IPS-NIHi7 (cell line): ENCODE data around the gene KLHL10.

ENCODE experiments used
- DNase-seq: peaks from one replicate; pipeline ENCODE4 v3.0.0; 2012; ENCODE audit warnings: mixed read lengths; ENCODE audit errors: extremely low spot score

Gene KLHL10

DNA sequence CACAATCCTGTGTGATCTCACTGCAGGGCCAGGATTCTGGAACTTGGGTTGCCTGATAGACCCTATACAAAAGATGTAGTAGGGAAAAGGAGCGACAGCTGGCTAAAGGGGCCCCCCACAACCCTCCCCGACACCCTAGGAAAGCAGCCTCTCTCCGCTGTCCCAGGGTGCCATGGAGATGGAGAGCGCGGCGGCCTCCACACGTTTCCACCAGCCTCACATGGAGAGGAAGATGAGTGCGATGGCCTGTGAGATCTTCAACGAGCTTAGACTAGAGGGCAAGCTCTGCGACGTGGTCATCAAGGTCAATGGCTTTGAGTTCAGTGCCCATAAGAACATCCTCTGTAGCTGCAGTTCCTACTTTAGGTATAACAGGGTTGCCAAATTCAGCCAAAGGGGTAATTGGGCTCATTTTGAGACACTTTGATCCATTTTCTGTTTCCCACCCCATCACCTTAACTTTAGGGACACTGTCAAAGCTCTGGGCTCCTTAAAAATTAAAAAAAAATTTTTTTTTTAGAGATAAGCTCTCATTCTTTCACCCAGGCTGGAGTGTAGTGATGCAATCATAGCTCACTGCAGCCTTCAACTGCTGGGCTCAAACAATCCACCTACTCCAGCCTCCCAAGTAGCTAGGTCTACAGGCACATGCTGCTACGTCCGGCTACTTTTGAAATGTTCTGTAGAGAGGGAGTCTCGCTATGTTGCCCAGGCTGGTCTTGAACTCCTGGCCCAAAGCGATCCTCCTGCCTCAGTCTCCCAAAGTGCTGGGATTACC lies at the start of gene KLHL10:
TSS of gene KLHL10 (plus strand) at position 65 of the 778 bp plus-strand sequence. CDS start at position 173, 108 bp downstream.
- no peak for DNase-seq

- DNase-seq, result no peak
These were observed 44.5 kb upstream of the KLHL10 start for GRCh38 chr17:41792845-41793783.

- DNase-seq, result peak; percentile 67
These were observed 43.7 kb upstream of the KLHL10 start for GRCh38 chr17:41793784-41794539.

DNA sequence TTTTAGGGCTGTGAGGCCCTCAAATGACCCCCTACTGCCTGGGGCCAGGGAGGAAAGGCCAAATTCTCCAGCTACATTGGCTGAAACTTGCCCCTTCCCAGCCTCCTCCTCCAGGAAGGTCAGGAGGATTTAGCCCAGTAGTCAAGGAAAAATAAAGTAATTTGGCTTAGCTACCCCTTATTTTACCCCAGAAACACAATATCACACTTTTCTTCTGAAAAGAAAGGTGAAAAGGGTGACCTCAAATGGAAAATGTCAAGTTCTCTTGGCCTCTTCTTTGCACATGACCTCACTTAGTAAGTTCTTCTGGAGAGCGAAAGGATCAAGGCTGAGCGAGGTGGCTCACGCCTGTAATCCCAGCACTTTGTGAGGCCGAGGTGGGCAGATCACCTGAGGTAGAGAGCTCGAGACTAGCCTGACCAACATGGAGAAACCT lies 43.1 kb upstream of the KLHL10 start:
- no peak for DNase-seq

GRCh38 chr17:41796121-41796895 lies 41.3 kb upstream of the KLHL10 start:
- DNase-seq, result no peak

- no peak for DNase-seq
These were observed 40.2 kb upstream of the KLHL10 start for GRCh38 chr17:41797377-41797776.

DNA sequence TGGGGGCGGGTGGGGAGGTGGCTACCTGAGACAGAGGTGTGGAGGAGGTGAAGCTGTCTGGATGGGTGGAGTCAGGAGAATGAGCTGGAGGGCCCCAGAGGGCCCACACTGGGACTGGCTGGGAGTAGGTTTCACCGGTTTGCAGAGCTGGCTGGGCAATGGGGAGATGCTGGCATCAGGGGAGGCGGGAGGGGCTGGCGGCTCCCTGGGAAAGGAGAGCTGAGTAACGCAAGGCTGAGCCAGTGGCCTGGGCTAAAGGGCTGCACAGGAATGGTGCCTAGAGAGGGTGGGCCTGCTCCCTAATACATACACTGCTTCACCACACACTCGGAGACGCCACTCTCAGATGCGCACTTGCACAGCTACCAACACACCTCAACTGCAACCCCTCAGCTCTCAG lies 38.3 kb upstream of the KLHL10 start:
- DNase-seq, result no peak

GRCh38 chr17:41800601-41801373 lies 36.8 kb upstream of the KLHL10 start:
- peak; percentile 83 for DNase-seq

DNA sequence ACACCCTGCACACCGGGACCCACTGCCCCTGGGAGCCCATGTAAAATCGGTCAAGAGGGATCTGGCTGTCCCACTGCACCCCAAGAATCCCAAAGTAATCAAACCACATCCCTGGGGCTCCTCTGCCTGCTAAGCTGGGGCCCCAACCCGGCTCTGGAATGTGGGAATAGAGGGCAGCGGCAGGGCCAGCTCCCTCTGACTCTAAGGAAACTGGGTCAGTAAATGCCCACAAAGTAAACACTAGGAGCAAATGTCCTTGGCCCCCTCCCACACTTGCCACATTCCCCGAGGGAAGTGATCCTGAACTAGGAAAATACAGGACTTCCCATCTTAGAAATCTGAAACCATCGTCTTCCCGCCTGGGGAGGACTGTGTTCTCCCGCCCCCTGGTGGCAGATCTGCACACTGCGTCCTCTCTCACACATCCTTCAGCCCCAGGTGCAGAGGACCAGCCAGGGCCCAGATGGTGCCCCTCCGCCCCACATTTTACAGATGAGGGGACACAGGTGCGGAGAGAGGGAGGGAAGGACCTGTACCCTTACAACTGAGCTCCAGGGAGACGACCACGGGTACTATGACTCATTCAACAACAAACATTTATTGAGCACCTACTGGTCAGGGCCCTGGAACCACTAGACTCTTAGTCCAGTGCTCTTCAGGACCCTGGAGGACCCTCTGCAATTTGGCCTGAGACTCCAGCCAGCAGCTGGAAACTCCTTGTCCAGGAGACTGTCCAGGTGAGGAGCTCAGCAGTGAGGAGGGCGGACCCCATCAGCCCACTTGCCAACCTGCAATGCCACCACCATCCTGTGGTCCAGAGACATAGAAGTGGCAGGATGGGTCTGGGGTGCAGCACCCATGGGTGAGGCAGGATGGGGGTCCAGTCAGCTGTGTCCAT lies 36.0 kb upstream of the KLHL10 start:
- peak; percentile 79 for DNase-seq

DNA sequence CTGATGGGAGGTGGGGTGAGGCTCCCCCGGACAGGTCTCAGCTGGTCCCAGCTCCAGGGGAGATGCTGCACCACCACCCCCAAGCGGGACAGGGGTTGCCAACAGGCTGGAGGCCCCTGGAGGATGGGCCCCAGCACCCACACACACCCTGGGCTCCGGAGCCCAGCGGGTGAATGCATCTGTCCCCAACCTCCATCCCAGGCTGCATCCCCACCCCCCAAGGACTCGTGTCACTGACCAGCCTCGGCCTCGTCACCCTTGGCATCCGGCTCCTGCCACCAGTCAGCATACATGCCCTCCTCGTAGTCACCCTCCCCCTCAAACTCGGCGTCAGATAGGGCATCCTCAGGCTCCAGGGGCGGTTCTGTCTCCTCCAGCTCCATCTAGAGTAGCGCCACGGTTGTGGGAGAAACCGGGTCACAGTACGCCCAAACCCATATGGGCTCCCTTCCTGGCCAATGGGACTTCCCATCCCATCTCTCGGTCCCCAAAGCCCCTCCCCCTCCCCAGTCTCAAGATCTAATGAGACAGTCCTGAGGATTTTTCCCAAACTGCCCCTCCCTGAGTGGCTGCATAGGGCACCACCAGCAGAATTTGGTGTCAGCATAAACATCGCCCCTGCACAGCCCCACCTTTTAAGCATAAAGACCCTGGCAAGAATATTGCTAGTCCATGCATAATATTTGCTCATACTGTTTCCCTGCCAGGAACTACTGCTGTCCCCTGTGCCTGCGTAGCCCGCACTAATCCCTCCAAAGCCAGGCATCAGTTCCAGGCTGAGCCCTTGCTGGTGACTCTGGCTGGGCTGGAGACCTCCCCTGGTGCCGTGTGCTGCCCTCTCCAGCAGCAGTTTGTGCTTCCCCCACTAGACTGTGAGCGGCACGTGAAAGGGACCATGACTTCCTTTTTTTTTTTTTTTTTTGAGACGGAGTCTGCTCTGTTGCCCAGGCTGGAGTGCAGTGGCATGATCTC lies 34.3 kb upstream of the KLHL10 start:
- DNase-seq, result no peak

GRCh38 chr17:41806685-41807445 lies 30.8 kb upstream of the KLHL10 start:
- no peak for DNase-seq

DNA sequence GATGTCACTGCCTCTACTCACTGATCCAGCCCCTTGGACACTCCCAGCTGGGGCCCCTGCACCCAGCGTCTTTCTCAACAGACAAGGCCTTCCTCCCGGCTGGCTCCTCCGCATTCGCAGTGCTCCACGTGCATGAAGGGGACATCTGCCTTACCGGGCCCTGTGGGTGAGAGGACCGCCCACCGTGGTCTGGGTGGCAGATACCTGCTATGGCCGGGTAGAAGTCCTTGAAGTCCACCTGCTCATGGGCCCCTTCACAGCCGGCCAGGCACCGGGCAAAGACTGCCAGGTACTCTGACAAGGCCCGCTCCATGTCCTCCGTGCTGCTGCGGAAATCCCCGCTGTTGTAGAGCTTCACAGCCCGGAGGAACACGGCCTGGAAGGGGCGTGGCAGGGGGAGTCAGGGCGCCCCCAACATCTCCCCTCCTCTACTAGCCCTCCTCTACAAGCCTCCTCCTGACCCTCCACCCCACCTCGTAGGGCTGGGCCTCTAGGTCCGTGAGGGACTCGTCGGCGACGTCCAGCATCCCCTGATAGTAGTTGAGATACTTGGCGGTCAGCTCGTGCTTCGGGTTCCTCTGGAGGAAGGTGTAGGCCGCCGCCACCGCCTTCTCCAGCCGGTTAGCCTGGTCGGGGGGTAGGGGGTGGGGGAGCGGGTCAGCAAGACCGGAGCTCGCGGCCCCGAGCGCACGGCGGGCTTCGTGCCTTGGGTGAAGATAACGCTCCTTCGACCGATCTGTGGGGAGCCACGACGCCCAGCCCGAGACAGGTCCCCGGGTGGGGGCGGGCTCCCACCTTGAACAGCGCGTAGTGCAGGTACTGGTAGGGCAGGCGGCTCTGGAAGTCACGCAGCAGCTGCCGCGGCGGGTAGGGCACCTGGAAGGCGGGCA lies 26.7 kb upstream of the KLHL10 start:
- DNase-seq, result no peak

GRCh38 chr17:41811549-41812380 lies 25.9 kb upstream of the KLHL10 start, which contains the start of gene P3H4:
Gene P3H4, minus strand, starts transcription at chr17:41811949. Its CDS starts 34 bp downstream, at chr17:41811915.
- DNase-seq, result peak; percentile 74

DNA sequence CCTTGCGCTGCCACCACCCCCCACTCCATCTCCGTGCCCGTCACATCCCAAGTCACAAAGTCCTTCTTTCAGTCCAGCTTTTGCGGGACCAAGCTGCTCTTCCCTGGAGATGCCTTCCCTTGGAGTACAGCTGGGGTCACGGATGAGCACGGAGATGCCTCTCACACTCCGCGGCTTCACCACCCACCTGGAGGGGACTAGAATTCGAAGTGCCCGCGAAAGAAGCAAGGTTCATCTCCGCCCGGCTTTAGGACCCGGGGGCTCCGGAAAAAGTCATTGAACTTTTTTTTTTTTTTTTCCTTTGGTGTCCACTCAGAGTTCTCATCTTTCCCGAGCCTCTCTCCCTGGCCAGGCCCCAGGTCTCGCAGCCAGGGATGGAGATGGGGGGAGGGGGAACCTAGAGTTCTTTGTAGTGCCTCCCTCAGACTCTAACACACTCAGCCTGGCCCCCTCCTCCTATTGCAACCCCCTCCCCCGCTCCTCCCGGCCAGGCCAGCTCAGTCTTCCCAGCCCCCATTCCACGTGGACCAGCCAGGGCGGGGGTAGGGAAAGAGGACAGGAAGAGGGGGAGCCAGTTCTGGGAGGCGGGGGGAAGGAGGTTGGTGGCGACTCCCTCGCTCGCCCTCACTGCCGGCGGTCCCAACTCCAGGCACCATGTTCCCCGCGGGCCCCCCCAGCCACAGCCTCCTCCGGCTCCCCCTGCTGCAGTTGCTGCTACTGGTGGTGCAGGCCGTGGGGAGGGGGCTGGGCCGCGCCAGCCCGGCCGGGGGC lies 25.1 kb upstream of the KLHL10 start, which contains the start of gene FKBP10:
TSS of gene FKBP10 (plus strand) at position 624 of the 771 bp plus-strand sequence. CDS start at position 655, 31 bp downstream.
- peak; percentile 92 for DNase-seq
